GM21367 (cell line): Measurements from ENCODE around the gene NDST3.
"Not testable (repeated sequence)": the region's sequence is repeated elsewhere in the genome, so short reads cannot be mapped to it uniquely, and the experiment has no call there.

Experiments
- ATAC-seq: cut with Tn5 transposase; IDR thresholded peaks from one replicate; pipeline ENCODE4 v1.9.1; 2021; ENCODE audit not compliant: unreplicated experiment

NDST3 gene

DNA sequence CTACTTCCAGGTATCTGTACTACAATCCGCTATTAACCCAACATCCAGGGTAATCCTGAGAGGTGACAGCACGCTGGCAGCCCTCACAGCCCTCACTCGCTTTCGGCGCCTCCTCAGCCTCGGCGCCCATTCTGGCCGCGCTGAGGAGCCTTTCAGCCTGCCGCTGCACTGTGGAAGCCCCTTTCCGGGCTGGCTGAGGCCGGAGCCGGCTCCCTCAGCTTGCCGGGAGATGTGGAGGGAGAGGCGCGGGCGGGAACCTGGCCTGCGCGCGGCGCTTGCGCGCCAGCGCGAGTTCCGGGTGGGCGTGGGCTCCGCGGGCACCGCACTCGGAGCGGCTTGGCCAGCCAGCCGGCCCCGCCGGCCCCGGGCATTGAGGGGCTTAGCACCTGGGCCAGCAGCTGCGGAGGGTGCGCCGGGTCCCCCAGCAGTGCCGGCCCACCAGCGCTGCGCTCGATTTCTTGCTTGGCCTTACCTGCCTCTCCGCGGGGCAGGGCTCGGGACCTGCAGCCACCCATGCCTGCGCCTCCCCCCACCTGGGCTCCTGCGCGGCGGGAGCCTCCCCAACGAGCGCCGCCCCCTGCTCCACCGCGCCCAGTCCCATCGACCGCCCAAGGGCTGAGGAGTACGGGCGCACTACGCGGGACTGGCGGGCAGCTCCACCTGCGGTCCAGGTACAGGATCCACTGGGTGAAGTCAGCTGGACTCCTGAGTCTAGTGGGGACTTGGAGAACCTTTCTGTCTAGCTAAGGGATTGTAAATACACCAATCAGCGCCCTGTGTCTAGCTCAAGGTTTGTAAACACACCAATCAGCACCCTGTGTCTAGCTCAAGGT is 231.2 kb downstream of the NDST3 start:
- no peak for ATAC-seq

DNA sequence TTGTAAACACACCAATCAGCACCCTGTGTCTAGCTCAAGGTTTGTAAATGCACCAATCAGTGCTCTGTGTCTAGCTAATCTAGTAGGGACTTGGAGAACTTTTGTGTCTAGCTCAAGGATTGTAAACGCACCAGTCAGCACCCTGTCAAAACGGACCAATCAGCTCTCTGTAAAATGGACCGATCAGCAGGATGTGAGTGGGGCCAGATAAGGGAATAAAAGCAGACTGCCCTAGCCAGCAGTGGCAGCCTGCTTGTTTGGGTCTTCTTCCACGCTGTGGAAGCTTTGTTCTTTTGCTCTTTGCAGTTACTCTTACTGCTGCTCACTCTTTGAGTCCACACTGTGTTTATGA is 231.8 kb downstream of the NDST3 start:
- not testable (repeated sequence) for ATAC-seq

GRCh38 chr4:118268780-118269179 is 234.5 kb downstream of the NDST3 start:
- ATAC-seq = no peak

DNA sequence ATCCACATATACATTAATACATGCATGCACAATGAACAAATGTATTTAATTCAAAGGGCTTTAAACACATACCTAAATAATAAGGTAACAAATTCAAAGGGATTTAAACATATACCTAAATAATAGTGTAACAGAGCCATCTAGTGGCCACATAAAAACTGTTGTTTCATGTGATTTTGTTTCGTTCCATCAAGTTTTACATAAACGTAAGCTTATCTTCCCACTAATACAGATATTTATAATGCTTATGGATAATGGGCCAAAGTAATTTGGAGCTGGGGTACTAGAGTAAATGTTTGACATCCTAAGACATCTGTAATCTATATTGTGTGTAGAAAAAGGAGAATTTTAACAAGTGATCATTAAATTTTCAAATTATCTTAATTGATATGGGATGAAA is 236.2 kb downstream of the NDST3 start:
- ATAC-seq = peak; percentile 56

- ATAC-seq = no peak
Measured at GRCh38 chr4:118271788-118272187, 237.5 kb downstream of the NDST3 start.

- ATAC-seq = no peak
Measured at GRCh38 chr4:118273642-118274041, 239.4 kb downstream of the NDST3 start.

GRCh38 chr4:118276580-118276979 is 242.3 kb downstream of the NDST3 start:
- no peak for ATAC-seq

DNA sequence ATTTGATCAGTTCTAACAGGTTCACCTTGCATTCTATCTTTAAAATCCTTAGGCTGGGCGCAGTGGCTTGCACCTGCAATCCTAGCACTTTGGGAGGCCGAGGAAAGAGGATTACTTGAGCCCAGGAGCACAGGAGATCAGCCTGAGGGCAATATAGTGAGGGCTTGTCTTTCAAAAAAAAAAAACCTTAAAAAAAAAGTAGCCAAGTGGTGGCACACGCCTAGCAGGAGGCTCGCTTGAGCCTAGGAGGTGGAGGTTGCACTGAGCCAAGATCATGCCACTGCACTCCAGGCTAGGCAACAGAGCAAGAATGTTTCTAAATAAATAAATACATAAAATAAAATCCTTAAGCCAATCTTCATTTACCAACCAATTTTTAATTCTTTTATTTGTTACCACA is 243.0 kb downstream of the NDST3 start:
- ATAC-seq = no peak

- ATAC-seq = peak; percentile 82
Measured at GRCh38 chr4:118278473-118279274, 244.4 kb downstream of the NDST3 start.

DNA sequence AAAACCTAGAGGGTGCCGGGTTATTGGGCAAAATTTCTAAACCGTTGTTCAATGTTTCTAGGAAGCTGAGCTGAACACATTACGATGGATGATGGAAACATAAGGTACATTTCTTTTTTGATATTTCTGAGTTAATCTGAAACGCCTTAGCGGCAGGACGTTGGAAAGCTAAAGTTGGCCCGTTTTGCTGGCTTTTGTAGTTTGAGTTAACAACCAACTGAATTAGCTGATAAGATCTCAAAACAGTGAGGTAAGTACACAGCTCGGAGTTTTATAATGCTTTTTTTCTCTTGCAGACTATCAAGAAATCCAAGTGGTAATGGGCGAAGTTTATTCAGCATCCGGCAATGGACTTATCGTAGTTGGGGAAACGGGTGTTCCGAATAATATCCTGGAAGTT is 245.0 kb downstream of the NDST3 start:
- no peak for ATAC-seq

DNA sequence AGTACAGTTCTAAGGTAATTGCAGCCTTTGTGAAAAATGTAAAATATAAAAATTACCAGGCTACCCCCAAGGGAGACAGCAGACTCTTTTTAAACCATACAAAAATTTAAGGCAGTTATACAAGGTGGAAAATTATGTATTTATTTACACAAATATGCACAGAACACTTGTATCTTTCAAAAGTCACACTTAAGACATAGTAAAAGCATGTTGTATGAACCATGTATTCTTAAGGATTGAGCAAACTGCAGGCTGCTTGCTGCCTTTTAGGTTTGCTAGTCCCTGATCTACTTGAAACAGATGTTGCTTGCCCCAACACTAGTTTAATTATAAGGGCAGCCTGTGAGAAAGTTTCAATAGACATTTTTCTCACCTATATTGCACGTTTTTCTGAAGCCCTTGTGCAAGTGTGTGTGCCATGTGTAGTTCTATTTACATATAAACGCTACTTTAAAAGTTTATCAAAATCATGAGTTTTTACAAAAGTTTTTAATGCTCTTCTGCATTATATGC is 245.7 kb downstream of the NDST3 start:
- ATAC-seq = no peak

DNA sequence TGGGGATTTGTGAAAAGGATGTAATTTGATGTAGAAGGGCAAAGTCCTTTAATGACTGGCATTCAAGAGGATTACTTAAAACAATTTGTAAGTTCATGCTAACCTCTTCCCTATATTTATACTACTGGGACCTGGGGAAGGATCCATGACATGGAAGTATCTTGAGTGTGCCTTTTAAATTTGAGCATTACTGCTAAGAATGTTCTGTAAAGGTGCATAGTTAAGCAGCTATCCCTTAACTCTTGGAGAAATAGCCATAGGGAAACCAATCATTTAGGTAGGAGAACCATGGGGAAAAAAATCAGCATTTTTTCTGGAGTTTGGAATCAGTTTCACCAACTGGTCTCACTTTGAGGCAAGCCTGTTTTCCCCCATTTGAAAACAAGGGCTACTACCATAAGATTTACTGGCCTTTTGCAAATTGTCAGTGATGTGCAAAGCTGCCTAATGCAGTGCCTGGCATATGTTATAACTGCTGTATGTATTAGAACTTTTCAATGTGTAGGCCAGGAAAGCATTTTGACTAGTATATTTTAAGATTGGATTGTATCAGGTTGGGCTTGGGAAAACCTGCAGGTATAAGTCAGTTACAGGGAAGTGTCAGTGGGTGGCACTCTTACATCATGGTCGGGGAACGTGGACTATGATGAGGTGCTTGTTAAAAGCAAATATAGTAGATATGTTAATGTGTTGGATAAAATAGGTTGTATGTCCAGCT is 246.4 kb downstream of the NDST3 start:
- ATAC-seq = peak; percentile 28

GRCh38 chr4:118281611-118282442 is 247.5 kb downstream of the NDST3 start:
- ATAC-seq = no peak

- ATAC-seq = no peak
Measured at GRCh38 chr4:118282692-118283091, 248.4 kb downstream of the NDST3 start.

DNA sequence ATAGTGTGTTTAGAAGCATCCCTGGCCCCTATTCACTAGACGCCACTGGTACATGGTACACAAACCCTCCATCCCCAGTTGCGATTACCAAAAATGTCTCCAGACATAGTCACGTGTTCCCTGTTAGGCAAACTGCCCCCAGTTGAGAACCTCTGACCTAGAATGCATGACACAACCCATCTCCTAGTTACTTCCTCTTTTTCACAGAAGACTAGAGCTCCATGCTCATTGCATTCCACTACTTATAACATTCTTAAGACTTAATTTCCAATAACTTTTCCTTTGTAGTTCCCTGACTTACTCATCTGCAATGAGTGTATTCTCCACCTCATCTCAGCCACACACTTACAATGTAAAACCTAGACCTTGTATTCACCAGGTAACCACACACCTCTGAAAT is 249.9 kb downstream of the NDST3 start:
- peak; percentile 65 for ATAC-seq

DNA sequence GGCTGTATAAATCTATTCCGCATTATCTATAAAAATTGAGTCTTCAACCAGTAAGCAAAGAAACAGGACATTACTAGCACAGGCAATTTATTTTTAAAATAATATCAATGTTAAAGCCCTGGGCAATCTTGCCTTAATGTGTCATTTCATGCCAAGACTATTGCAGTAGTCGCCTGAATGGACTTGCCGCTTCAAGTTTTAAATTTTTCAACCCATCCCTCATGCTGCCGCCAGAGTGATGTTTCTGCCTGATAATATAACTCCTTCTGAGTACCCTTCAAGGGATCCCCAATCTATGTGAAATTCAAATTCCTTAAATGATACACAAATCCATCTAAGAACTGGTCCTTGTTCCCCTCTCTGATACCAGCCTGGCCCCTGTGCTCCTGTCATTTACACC is 251.6 kb downstream of the NDST3 start:
- no peak for ATAC-seq

DNA sequence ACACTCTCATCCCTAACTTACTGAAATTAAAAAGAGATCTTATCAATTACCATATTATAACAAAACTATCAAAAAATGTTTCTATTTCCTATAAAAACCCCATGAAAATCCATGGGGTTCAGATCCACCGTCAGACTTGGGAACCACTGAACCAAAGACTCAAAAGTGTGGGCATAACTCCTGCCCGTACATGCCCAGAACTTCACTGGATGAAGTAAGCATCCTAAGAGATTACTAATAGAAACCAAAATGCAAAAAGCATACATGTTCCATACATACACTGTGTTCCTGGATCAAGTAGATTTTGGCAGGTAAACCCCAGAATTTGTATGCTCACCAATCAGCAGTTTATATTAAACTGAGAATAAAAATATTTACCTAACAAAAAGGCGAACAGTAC is 252.4 kb downstream of the NDST3 start:
- no peak for ATAC-seq

DNA sequence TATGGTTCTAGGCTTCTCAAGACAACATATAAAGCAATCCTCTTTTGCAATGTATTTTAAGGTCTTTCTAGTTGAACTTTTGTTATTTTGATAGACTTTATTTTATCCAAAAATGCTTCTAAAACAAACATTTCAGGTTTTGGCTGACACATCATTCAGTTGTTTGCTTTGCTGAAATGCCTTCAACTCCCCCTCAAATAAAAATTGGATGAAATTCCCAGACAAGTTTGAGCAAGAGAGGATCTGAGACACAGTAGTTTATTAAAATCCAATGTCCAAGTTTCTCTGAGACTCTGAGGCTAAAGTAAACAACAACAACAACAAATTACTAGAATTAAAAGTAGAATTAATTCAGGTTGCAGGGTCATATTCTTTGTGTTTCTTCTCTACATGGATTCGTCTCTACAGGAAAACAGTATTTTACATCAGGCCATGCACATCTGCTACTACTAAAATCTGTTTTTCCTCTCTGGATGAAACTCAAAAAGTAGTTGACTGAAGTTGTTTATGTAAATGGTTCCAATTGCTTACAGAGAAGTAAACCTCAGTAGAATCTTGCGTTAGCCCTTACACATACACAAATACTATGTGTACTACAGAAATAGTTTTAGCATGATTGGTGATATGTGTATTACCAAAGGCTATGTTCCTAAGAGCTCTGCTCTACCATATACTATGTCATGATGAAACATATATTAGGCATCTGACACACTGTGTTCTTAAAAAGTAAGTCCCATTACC is 253.6 kb downstream of the NDST3 start:
- ATAC-seq = no peak

- ATAC-seq = no peak
Measured at GRCh38 chr4:118289794-118290193, 255.5 kb downstream of the NDST3 start.

GRCh38 chr4:118290951-118291350 is 256.7 kb downstream of the NDST3 start:
- no peak for ATAC-seq
